ENCODE measurements around the gene ZSCAN2.
A peak's percentile ranks its signal among the peaks of the same experiment; 100 is the strongest.

The ZSCAN2 gene

DNA sequence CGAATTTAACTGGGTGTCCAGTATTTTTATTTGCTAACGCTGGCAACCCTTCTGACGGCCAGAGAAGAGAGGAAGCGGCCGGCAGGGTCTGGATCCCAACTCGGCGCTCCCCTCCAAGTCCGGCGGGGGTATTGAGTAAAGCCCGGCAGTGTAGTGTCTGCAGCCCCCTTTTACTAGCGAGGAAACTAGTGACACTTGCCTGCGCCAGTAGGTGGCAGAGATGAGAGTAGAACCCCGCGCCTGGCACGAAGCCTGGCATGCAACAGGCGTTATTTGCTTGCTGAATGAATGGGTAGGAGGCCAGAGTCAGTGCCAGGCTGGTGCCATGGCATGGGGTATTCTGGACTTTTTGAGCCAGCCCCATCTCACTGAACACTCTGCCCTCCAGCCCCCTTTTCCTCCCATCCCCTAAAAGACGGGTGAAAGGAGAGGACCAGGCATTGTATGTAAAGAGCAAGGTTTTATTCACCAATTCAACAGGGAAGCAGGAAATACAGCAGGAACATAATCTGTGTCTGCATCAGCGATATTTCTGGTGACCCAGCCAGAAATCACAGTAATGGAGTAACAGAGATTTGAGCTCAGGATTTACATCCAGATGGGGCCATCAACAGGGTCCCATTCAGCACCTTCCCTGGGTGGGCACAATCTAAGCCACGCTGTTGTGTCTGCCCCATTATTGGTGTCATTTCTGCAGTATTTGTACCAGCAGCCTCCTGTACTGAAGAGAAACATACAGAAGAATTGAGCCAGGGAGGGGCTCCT is 54.1 kb downstream of the ZSCAN2 start:
- peak overlapping the region; percentile 63 for H3K4me3 ChIP-seq (ENCODE audit: low read depth, low read length)
- TF ChIP-seq, protein P1, sequence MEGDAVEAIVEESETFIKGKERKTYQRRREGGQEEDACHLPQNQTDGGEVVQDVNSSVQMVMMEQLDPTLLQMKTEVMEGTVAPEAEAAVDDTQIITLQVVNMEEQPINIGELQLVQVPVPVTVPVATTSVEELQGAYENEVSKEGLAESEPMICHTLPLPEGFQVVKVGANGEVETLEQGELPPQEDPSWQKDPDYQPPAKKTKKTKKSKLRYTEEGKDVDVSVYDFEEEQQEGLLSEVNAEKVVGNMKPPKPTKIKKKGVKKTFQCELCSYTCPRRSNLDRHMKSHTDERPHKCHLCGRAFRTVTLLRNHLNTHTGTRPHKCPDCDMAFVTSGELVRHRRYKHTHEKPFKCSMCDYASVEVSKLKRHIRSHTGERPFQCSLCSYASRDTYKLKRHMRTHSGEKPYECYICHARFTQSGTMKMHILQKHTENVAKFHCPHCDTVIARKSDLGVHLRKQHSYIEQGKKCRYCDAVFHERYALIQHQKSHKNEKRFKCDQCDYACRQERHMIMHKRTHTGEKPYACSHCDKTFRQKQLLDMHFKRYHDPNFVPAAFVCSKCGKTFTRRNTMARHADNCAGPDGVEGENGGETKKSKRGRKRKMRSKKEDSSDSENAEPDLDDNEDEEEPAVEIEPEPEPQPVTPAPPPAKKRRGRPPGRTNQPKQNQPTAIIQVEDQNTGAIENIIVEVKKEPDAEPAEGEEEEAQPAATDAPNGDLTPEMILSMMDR (IDR thresholded peaks at IDR 0.05; ENCODE audit: control insufficient read depth, extremely low read depth, insufficient read depth), result peak; percentile 84
- peak; percentile 85 for DNase-seq (ENCODE audit: low read depth)

DNA sequence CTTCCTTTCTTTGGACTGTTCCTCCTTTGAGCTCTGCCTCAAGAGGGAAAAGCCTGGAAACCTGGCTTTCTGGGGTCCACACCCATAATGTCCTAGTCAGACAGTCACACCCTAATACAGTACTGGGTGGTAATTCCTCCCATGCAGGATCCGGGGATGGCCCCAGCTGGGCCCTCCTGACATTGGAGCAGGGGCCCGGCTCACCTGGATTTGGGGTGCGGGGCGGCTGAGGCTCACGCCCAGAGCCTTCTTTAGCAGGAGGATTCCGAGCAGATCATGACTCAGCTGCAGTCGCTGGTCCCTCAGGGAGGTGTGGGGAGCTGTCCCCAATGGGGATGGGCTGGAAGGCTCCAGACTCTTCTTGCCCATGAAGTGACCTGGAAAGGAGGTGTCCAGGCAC is 56.2 kb downstream of the ZSCAN2 start:
- no peak for DNase-seq (ENCODE audit: low read depth)
- TF ChIP-seq, protein P1 (IDR thresholded peaks at IDR 0.05; ENCODE audit: control insufficient read depth, extremely low read depth, insufficient read depth), result no peak
- H3K4me3 ChIP-seq (ENCODE audit: low read depth, low read length), result no peak overlapping the region

DNA sequence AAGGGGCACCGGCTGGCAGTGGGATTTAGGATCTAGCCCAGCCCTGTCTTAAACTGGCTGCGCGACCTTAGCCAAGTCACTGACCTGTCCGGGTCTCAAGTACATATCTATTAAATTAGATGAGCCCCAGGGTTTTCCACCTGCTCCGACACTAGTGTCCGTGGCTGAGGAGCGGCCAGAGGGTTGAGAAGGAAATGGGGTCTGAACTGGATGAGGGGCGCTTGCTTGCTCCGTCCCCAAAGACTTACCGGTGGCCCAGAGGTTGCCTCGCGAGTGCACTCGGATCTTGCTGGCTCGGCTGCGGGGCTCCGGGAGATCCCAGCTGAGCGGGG is 56.9 kb downstream of the ZSCAN2 start:
- H3K4me3 ChIP-seq (ENCODE audit: low read depth, low read length), result peak overlapping the region; percentile 46
- TF ChIP-seq, protein P1 (IDR thresholded peaks at IDR 0.05; ENCODE audit: control insufficient read depth, extremely low read depth, insufficient read depth), result no peak
- no peak for DNase-seq (ENCODE audit: low read depth)

DNA sequence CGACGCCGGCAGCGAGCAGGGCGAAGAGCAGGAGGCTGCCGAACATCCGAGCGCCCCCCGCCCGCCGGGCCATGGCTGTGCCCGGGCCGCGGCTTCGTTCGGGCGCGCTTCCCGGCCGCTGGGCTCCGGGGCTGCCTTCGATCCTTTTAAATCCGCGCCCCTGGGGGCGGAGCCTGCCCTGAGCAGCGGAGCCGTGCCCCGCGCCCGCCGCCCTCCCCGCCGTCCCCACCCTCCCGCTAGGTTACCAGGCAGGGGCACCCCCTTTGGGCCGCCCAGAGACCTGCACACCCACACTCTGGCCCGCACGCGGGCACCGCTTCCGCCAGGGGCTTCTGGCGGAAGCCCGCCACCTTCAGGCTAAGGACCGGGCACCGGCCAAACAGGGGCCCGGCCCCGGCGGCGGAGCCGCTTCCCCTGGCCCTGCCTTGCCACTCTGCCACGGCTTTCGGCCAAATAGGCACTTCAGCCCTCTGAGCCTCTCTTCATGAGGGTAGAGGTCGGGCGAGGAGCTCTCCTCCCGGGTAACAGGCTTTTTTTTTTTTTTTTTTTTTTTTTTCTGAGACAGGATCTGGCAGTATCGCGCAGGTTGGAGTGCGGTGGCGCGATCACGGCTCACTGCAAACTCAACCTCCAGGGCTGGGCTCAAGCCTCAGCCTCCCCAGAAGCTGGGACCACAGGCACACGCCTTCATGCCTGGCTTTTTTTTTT is 57.4 kb downstream of the ZSCAN2 start, which contains the start of gene NMB:
Gene NMB, minus strand, starts transcription at position 120 of the 708 bp plus-strand sequence. Its CDS starts 47 bp downstream, at position 73.
- peak within 1 kb of the TSS; percentile 46 for H3K4me3 ChIP-seq (ENCODE audit: low read depth, low read length)
- TF ChIP-seq, protein P1 (IDR thresholded peaks at IDR 0.05; ENCODE audit: control insufficient read depth, extremely low read depth, insufficient read depth), result peak; percentile 36
- no peak for DNase-seq (ENCODE audit: low read depth)

DNA sequence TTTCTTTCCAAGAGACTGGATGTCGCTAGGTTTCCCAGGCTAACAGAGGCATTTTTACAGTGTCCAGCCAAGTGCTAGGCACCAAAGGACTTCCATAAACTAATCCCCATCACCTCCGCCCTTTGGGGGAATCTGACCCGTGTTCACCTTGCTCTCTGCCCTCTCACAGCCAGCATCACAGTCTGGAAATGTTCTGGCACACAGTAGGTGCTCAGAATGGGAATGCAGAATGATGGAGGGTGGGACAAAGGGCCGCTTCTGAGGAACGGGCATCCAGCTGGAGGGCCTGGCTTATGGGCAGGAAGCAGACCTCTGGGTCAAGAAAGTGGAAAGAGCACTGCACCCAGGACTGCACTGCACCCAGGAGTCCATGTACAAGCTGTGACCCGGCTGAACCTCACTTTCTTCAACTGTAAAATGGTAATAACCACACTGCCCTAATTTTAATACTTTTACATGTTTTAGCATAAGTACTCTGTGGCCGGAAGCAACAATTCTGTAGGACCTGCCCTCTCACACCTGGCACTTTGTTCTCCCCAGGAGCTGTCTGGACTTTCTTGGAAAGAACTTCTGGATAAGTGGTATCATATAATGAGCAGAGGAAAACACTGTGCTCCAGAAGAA is 58.1 kb downstream of the ZSCAN2 start:
- TF ChIP-seq, protein P1 (IDR thresholded peaks at IDR 0.05; ENCODE audit: control insufficient read depth, extremely low read depth, insufficient read depth), result no peak
- no peak for DNase-seq (ENCODE audit: low read depth)
- H3K4me3 ChIP-seq (ENCODE audit: low read depth, low read length), result peak overlapping the region; percentile 46

DNA sequence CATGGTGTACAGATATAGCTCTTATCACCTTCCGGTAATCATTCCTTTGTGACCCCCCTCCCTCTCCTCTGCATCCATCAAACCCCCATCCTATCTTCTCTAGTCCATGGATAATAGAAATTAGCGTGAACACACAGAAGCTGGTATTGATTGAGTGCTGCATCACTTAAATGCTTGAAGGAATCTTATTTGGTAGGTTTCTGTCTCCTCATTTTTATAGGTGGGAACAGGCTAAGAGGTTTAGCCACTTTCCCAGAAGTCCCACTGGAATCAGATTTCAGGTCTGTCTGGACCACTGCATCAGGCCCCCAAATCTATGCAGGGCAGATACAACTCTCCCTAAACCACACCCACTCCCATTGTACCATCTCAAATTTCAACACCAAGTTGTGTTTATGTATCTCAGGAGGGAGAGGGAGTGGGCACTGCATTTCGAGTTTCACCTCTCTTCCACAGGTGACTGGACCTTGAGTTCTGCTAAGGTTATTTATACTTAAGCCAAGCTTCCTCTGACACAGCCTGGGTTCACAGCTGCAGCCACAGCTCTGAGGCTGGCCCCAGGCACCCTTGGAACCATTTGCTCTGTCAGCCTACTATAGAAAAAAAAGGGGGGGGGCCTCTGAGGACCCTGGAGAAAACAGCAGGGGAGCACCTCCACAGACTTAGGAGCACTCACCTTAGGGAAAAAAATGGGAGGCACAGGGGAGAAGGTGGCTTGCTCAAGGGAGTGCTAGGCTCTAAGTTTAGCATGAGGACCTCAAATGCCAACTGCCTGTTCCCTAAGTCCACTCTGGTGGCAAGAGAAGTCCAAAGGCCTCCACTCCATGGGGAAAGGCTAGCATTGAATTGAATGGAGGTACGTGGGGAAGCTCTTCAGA is 59.3 kb downstream of the ZSCAN2 start:
- H3K4me3 ChIP-seq (ENCODE audit: low read depth, low read length), result no peak overlapping the region
- DNase-seq (ENCODE audit: low read depth), result no peak
- TF ChIP-seq, protein P1 (IDR thresholded peaks at IDR 0.05; ENCODE audit: control insufficient read depth, extremely low read depth, insufficient read depth), result no peak
